22Rv1 (cell line): ENCODE data around the gene MSANTD7.

Source experiments
- ZFX ChIP-seq: fragments of 450-650 bp; IDR thresholded peaks from 2 replicates; pipeline ENCODE4 v1.6.1; 2017; ENCODE audit warnings: antibody characterized with exemption, borderline replicate concordance
- TF ChIP-seq, protein P1 (sequence below): fragments of 450-650 bp; IDR thresholded peaks from 2 replicates; pipeline ENCODE4 v1.5.1; 2017; ENCODE audit warnings: mild to moderate bottlenecking

DNA sequence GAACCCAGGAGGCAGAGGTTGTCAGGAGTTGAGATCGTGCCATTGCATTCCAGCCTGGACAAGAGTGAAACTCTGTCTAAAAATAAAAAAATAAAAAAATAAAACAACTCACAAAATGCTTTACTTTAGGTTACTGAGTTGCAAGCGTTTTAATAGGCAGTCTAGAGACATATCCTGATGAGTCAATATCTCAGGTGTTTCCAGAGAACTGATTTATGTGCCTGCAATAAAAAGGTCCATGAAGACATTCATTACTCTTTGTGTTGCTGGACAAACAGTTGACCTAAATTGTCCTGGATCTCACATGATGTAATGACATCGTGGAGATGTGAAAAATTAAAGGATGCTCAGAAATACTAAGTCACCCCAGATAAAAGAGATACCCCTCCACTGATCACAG lies 31.8 kb upstream of the MSANTD7 start:
- TF ChIP-seq, protein P1, sequence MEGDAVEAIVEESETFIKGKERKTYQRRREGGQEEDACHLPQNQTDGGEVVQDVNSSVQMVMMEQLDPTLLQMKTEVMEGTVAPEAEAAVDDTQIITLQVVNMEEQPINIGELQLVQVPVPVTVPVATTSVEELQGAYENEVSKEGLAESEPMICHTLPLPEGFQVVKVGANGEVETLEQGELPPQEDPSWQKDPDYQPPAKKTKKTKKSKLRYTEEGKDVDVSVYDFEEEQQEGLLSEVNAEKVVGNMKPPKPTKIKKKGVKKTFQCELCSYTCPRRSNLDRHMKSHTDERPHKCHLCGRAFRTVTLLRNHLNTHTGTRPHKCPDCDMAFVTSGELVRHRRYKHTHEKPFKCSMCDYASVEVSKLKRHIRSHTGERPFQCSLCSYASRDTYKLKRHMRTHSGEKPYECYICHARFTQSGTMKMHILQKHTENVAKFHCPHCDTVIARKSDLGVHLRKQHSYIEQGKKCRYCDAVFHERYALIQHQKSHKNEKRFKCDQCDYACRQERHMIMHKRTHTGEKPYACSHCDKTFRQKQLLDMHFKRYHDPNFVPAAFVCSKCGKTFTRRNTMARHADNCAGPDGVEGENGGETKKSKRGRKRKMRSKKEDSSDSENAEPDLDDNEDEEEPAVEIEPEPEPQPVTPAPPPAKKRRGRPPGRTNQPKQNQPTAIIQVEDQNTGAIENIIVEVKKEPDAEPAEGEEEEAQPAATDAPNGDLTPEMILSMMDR: no peak
- TF ChIP-seq ZFX: no peak
